ENCODE measurements around the gene MAB21L4. TPM values are rescaled to one million over a fixed set of nuclear protein-coding genes. Genes with fewer than 3 reads are reported as not detected.

MAB21L4 gene
- polyA plus RNA-seq, 6 donors from 2014 or later, result not detected

DNA sequence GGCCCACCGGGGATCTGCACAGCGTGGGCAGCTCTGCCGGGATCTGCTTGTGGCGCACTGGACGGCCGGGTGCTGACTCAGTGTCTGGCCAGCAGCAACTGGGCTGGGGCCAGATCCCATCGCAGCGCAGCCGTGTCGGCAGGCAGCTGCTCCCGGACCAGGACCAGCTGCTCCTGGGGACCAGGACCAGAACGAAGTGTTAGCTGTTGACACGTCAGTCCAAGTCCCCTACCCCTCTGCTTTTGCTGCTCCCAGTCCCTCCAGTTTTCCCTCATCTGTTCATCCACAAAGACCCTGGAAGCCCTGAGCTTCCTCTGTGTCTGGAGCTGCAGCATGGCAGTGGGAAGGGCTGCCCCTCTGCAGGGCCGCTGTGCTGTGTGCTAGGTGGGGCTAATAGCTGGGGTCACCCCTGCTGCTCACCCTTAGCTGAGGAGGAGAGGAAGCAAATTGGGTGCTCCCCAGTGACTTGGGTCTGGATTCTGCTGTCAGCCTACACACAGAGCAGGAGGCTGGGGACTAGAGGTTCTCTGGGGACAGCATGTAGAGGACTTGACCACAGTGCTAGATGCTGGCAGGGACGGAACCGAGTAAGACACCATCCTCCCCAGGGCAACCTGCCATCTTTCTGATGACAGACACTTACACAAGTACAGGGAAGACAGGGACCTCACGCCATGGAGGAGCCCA, 59.0 kb downstream of the MAB21L4 start:
- ATAC-seq (ENCODE audit: low read depth in 2 of 2), result no peak
- peaks cover 0 to under 1% (median under 1%) of the 10 kb centered on the region in 3 donors for H3K4me1 Mint-ChIP-seq
- no peaks in the 10 kb centered on the region for H3K36me3 Mint-ChIP-seq
- no peak overlapping the region for H3K27ac Mint-ChIP-seq
- DNase-seq, result no peak
- H3K4me3 Mint-ChIP-seq, result no peak overlapping the region
- H3K9me3 Mint-ChIP-seq, result no peaks in the 10 kb centered on the region
- H3K27me3 Mint-ChIP-seq, result peaks cover 14 to 43% (median 20%) of the 10 kb centered on the region in 3 donors

Other genes with a start within 250 kb of the MAB21L4 start
- gene AQP12B, start 213.3 kb downstream of the MAB21L4 start, polyA plus RNA-seq (ENCODE audit: low read depth in 6 of 6), result not detected
- gene AQP12A, start 204.3 kb downstream of the MAB21L4 start, polyA plus RNA-seq (ENCODE audit: low read depth in 6 of 6), result not detected
- not detected for gene KIF1A, start 75.9 kb downstream of the MAB21L4 start, polyA plus RNA-seq (ENCODE audit: low read depth in 6 of 6)
- gene AGXT, start 27.3 kb downstream of the MAB21L4 start, polyA plus RNA-seq (ENCODE audit: low read depth in 6 of 6), result not detected
- not detected for gene CROCC2, start 10.2 kb upstream of the MAB21L4 start, polyA plus RNA-seq (ENCODE audit: low read depth in 6 of 6)
- gene SNED1, start 102.5 kb upstream of the MAB21L4 start, polyA plus RNA-seq (ENCODE audit: low read depth in 6 of 6), result 1 to 10 TPM in 5 of 6 donors, under 1 TPM in 1; 0.75 to 3.2 (median 1.3) TPM
- 10 to 100 TPM; 45.7 to 71.2 (median 58.3) TPM for gene MTERF4, start 206.1 kb upstream of the MAB21L4 start, polyA plus RNA-seq (ENCODE audit: low read depth in 6 of 6)